H9 (cell line): ENCODE measurements around the gene KLHL22. TPM values are rescaled to one million over a fixed set of nuclear protein-coding genes. Genes with fewer than 3 reads are reported as not detected.

Source experiments
- DNase-seq: peaks from one replicate; pipeline ENCODE4 v3.0.0-alpha.2; 2017
- H2AFZ ChIP-seq: one replicate; pipeline ENCODE4 v1.6.1; 2013; ENCODE audit warnings: mild to moderate bottlenecking, low read length, control low read depth, moderate library complexity
- H2AK5ac ChIP-seq: 2 replicates; pipeline ENCODE4 v1.6.1; 2013; ENCODE audit warnings: low read length, control low read depth, mixed read lengths; ENCODE audit not compliant: insufficient read length
- H2BK120ac ChIP-seq: one replicate; pipeline ENCODE4 v1.6.1; 2013; ENCODE audit warnings: low read depth, mild to moderate bottlenecking, low read length, control low read depth, inconsistent platforms; ENCODE audit not compliant: poor library complexity, severe bottlenecking
- H2BK12ac ChIP-seq: 2 replicates; pipeline ENCODE4 v1.6.1; 2013; ENCODE audit warnings: low read length, control low read depth, mixed read lengths, low read depth; ENCODE audit not compliant: insufficient read length
- H2BK15ac ChIP-seq: 2 replicates; pipeline ENCODE4 v1.6.1; 2013; ENCODE audit warnings: low read depth, low read length, control low read depth
- H2BK20ac ChIP-seq: one replicate; pipeline ENCODE4 v1.6.1; 2013; ENCODE audit warnings: low read depth, mild to moderate bottlenecking, low read length, control low read depth, inconsistent platforms; ENCODE audit not compliant: poor library complexity, severe bottlenecking
- H2BK5ac ChIP-seq: 2 replicates; pipeline ENCODE4 v1.6.1; 2013; ENCODE audit warnings: low read length, control low read depth, mixed read lengths; ENCODE audit not compliant: insufficient read length
- H3K14ac ChIP-seq: 2 replicates; pipeline ENCODE4 v1.6.1; 2013; ENCODE audit warnings: low read length, control low read depth; ENCODE audit not compliant: insufficient read depth
- H3K18ac ChIP-seq: 2 replicates; pipeline ENCODE4 v1.6.1; 2013; ENCODE audit warnings: low read depth, mild to moderate bottlenecking, mixed read lengths, low read length, control low read depth; ENCODE audit not compliant: insufficient read length
- H3K23ac ChIP-seq: 2 replicates; pipeline ENCODE4 v1.6.1; 2013; ENCODE audit warnings: low read length, control low read depth, mixed read lengths, low read depth; ENCODE audit not compliant: insufficient read length
- H3K23me2 ChIP-seq: 2 replicates; pipeline ENCODE4 v1.6.1; 2013; ENCODE audit warnings: low read depth, mild to moderate bottlenecking, mixed read lengths, low read length, control low read depth; ENCODE audit not compliant: insufficient read length, poor library complexity, severe bottlenecking
- H3K27ac ChIP-seq: 2 replicates; pipeline ENCODE4 v1.5.1; 2013; ENCODE audit warnings: low read length, control low read depth, mixed read lengths, low read depth; ENCODE audit not compliant: insufficient read length
- H3K27me3 ChIP-seq: 2 replicates; pipeline ENCODE4 v1.6.1; 2013; ENCODE audit warnings: low read length, control low read depth, inconsistent platforms; ENCODE audit not compliant: insufficient read depth
- H3K4ac ChIP-seq: 2 replicates; pipeline ENCODE4 v1.6.1; 2013; ENCODE audit warnings: low read depth, mild to moderate bottlenecking, control low read depth, inconsistent platforms, low read length, moderate library complexity
- H3K4me1 ChIP-seq: 2 replicates; pipeline ENCODE4 v1.6.1; 2013; ENCODE audit warnings: low read length, control low read depth, inconsistent platforms; ENCODE audit not compliant: insufficient read depth
- H3K4me2 ChIP-seq: 2 replicates; pipeline ENCODE4 v1.6.1; 2013; ENCODE audit warnings: low read length, control low read depth, mixed read lengths; ENCODE audit not compliant: insufficient read length, insufficient read depth
- H3K56ac ChIP-seq: 2 replicates; pipeline ENCODE4 v1.6.1; 2013; ENCODE audit warnings: low read depth, mild to moderate bottlenecking, mixed read lengths, low read length, control low read depth; ENCODE audit not compliant: insufficient read length
- H3K79me1 ChIP-seq: 2 replicates; pipeline ENCODE4 v1.6.1; 2013; ENCODE audit warnings: low read depth, mild to moderate bottlenecking, moderate library complexity, low read length, control low read depth, inconsistent platforms; ENCODE audit not compliant: insufficient read depth, poor library complexity, severe bottlenecking
- H3K79me2 ChIP-seq: 2 replicates; pipeline ENCODE4 v1.6.1; 2013; ENCODE audit warnings: low read length, control low read depth, inconsistent platforms; ENCODE audit not compliant: insufficient read depth
- H3K9ac ChIP-seq: 2 replicates; pipeline ENCODE4 v1.6.1; 2013; ENCODE audit warnings: low read length, control low read depth, mixed read lengths; ENCODE audit not compliant: insufficient read length; ENCODE audit errors: extremely low read depth
- H3K9me3 ChIP-seq: one replicate; pipeline ENCODE4 v1.6.1; 2013; ENCODE audit warnings: low read depth, low read length, inconsistent platforms; ENCODE audit not compliant: control insufficient read depth
- H3T11ph ChIP-seq: one replicate; pipeline ENCODE4 v1.6.1; 2013; ENCODE audit warnings: mild to moderate bottlenecking, low read length, control low read depth, inconsistent platforms
- H4K20me1 ChIP-seq: one replicate; pipeline ENCODE4 v1.6.1; 2013; ENCODE audit not compliant: control insufficient read depth, insufficient read length, insufficient read depth
- H4K5ac ChIP-seq: 2 replicates; pipeline ENCODE4 v1.6.1; 2013; ENCODE audit warnings: low read depth, mild to moderate bottlenecking, mixed read lengths, low read length, control low read depth; ENCODE audit not compliant: insufficient read length
- H4K8ac ChIP-seq: replicated peaks from 2 replicates; pipeline ENCODE4 v1.6.1; 2013; ENCODE audit warnings: low read length, control low read depth, mixed read lengths, low read depth; ENCODE audit not compliant: insufficient read length
- H4K91ac ChIP-seq: 2 replicates; pipeline ENCODE4 v1.6.1; 2013; ENCODE audit warnings: low read depth, mild to moderate bottlenecking, moderate library complexity, mixed read lengths, low read length, control low read depth; ENCODE audit not compliant: insufficient read length
- H3K27ac Mint-ChIP-seq, 3 experiments: 2 replicates in 2 of 3; 3 replicates in 1 of 3; pipeline ENCODE4 v1.8.0; 2020 to 2021; ENCODE audit warnings: mixed read lengths in 3 of 3, mild to moderate bottlenecking in 1 of 3, moderate library complexity in 1 of 3
- H3K27me3 Mint-ChIP-seq: 2 replicates; pipeline ENCODE4 v1.8.0; 2021; ENCODE audit warnings: low read depth, mild to moderate bottlenecking, moderate library complexity, mixed read lengths
- H3K36me3 Mint-ChIP-seq, 3 experiments: 2 replicates in 2 of 3; 3 replicates in 1 of 3; pipeline ENCODE4 v1.8.0; 2020 to 2021; ENCODE audit warnings: low read depth in 3 of 3, mixed read lengths in 3 of 3; ENCODE audit not compliant: insufficient read depth in 1 of 3
- H3K4me1 Mint-ChIP-seq, 2 experiments: 2 replicates each; pipeline ENCODE4 v1.8.0; 2020; ENCODE audit warnings: mixed read lengths in 2 of 2
- H3K4me3 Mint-ChIP-seq, 2 experiments: 2 replicates in 1 of 2; 3 replicates in 1 of 2; pipeline ENCODE4 v1.8.0; 2020 to 2021; ENCODE audit warnings: mild to moderate bottlenecking in 2 of 2, mixed read lengths in 2 of 2, moderate library complexity in 1 of 2
- H3K9me3 Mint-ChIP-seq, 2 experiments: 2 replicates in 1 of 2; 3 replicates in 1 of 2; pipeline ENCODE4 v1.8.0; 2020; ENCODE audit warnings: mild to moderate bottlenecking in 2 of 2, mixed read lengths in 2 of 2, moderate library complexity in 1 of 2
- WGBS: extraction: QIAGEN DNeasy Blood & Tissue Kit; methylation state at CpG from one replicate; pipeline ENCODE4 v1.1.7; 2013; ENCODE audit warnings: missing lambda C conversion rate, low lambda C conversion rate, mixed read lengths; ENCODE audit not compliant: insufficient read length; ENCODE audit errors: extremely low coverage; 5-methylcytosine and 5-hydroxymethylcytosine counted together
- total RNA-seq: library from RNA; stranded (reverse); gene quantifications from 2 replicates; pipeline ENCODE4 v1.2.1, GENCODE V29; 2021
- TF ChIP-seq, protein P1 (sequence below): fragments of 200-600 bp; sonication (generic); conservative IDR thresholded peaks from 3 replicates; pipeline ENCODE4 v1.8.0; 2021; ENCODE audit warnings: antibody characterized with exemption, mild to moderate bottlenecking

The KLHL22 gene
- total RNA-seq, 1 experiment from 2014 or later, result 11.9 TPM

DNA sequence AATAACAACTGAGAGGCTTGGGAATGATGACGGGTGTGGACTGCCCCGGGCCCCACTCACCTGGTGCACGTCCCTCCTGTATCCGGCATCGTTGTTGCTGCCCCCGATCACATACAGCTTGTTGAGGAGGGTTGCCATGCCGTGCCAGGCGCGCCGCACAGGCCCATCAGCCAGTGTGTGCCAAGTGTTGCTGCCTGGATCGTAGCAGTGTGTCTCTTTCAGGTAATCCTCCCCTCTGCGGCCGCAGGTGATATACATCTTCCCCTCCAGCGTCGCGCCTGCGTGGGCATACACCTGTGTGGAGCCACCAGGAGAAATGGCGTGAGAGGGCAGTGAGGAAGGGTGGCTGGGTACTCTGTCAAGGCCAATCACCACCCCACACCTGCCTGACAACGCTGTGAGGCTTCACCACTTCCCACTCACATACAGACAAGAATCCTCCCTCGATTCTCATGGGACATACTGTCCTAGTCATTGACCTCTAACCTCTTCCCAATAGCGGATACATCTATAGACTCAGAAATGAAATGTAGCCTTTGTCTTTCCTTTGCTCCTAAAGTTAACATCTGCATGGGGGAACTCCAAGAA, 49.1 kb downstream of the KLHL22 start:
- Histone ChIP-seq H3K79me1 (no peaks in the 10 kb centered on the region), H3K4ac (no peak overlapping the region), H2AK5ac (no peak overlapping the region), H2BK20ac (no peak overlapping the region), H3K14ac (no peak overlapping the region), H2BK12ac (no peak overlapping the region), H3K9me3 (no peaks in the 10 kb centered on the region), H3T11ph (no peak overlapping the region), H2AFZ (no peak overlapping the region), H3K27me3 (no peaks in the 10 kb centered on the region), H3K23ac (no peak overlapping the region), H4K5ac (no peak overlapping the region), H4K20me1 (no peaks in the 10 kb centered on the region), H3K56ac (no peak overlapping the region), H2BK15ac (no peak overlapping the region), H3K9ac (no peak overlapping the region), H3K4me2 (no peak overlapping the region), H2BK120ac (no peak overlapping the region), H4K8ac (no peak overlapping the region), H3K18ac (no peak overlapping the region), H3K4me1 (no peaks in the 10 kb centered on the region), H2BK5ac (no peak overlapping the region), H3K79me2 (no peaks in the 10 kb centered on the region), H4K91ac (no peak overlapping the region), H3K23me2 (no peaks in the 10 kb centered on the region), H3K27ac (no peak overlapping the region)
- H3K4me3 Mint-ChIP-seq, result no peak overlapping the region
- H3K36me3 Mint-ChIP-seq, result peaks cover 2 to 4% (median 3%) of the 10 kb centered on the region in 3 experiments; a peak in 3 of 7 replicates
- TF ChIP-seq, protein P1, sequence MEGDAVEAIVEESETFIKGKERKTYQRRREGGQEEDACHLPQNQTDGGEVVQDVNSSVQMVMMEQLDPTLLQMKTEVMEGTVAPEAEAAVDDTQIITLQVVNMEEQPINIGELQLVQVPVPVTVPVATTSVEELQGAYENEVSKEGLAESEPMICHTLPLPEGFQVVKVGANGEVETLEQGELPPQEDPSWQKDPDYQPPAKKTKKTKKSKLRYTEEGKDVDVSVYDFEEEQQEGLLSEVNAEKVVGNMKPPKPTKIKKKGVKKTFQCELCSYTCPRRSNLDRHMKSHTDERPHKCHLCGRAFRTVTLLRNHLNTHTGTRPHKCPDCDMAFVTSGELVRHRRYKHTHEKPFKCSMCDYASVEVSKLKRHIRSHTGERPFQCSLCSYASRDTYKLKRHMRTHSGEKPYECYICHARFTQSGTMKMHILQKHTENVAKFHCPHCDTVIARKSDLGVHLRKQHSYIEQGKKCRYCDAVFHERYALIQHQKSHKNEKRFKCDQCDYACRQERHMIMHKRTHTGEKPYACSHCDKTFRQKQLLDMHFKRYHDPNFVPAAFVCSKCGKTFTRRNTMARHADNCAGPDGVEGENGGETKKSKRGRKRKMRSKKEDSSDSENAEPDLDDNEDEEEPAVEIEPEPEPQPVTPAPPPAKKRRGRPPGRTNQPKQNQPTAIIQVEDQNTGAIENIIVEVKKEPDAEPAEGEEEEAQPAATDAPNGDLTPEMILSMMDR, result no peak
- H3K27ac Mint-ChIP-seq, result no peak overlapping the region
- peaks cover 2% of the 10 kb centered on the region for H3K27me3 Mint-ChIP-seq
- peaks cover 0 to 2% of the 10 kb centered on the region in 2 experiments; a peak in 1 of 5 replicates for H3K9me3 Mint-ChIP-seq
- no peak for DNase-seq
- H3K4me1 Mint-ChIP-seq, result no peaks in the 10 kb centered on the region
- WGBS, result no CpG with 5 or more reads among the region's 21 CpGs
